NOMO-1 treated with DMSO at 0.1 percent for 48 hours (cell line): ENCODE data around the gene SLC66A2.
"Not testable (repeated sequence)": the region's sequence is repeated elsewhere in the genome, so short reads cannot be mapped to it uniquely, and the experiment has no call there.

ENCODE experiments used
- DNase-seq: peaks from one replicate; lab custom pipeline; 2025; ENCODE audit not compliant: unreplicated experiment; lab: John Stamatoyannopoulos, UW

SLC66A2 gene

GRCh38 chr18:79869591-79870300 is 81.7 kb downstream of the SLC66A2 start:
- no peak for DNase-seq

- no peak for DNase-seq
Observed at GRCh38 chr18:79868811-79869541, 82.5 kb downstream of the SLC66A2 start.

GRCh38 chr18:79868168-79868784 is 83.2 kb downstream of the SLC66A2 start:
- DNase-seq = no peak

- DNase-seq = no peak
Observed at GRCh38 chr18:79867666-79868065, 83.8 kb downstream of the SLC66A2 start.

- DNase-seq = no peak
Observed at GRCh38 chr18:79866889-79867574, 84.4 kb downstream of the SLC66A2 start.

GRCh38 chr18:79865951-79866350 is 85.5 kb downstream of the SLC66A2 start:
- not testable (repeated sequence) for DNase-seq

GRCh38 chr18:79864955-79865354 is 86.5 kb downstream of the SLC66A2 start:
- DNase-seq = not testable (repeated sequence)

- no peak for DNase-seq
Observed at GRCh38 chr18:79864006-79864725, 87.3 kb downstream of the SLC66A2 start.

- no peak for DNase-seq
Observed at GRCh38 chr18:79863161-79864005, 88.1 kb downstream of the SLC66A2 start.

GRCh38 chr18:79862562-79862961 is 88.9 kb downstream of the SLC66A2 start:
- no peak for DNase-seq

GRCh38 chr18:79861687-79862086 is 89.8 kb downstream of the SLC66A2 start:
- DNase-seq = no peak

- no peak for DNase-seq
Observed at GRCh38 chr18:79859314-79859713, 92.1 kb downstream of the SLC66A2 start.

GRCh38 chr18:79857082-79857671 is 94.3 kb downstream of the SLC66A2 start:
- DNase-seq = no peak

- no peak for DNase-seq
Observed at GRCh38 chr18:79856119-79857007, 95.1 kb downstream of the SLC66A2 start.

- no peak for DNase-seq
Observed at GRCh38 chr18:79855147-79855933, 96.1 kb downstream of the SLC66A2 start.

- no peak for DNase-seq
Observed at GRCh38 chr18:79853993-79854364, 97.5 kb downstream of the SLC66A2 start.

GRCh38 chr18:79853303-79853992 is 98.0 kb downstream of the SLC66A2 start:
- DNase-seq = no peak
